ENCODE data around the gene BCL2L13.
A peak's percentile ranks its signal among the peaks of the same experiment; 100 is the strongest.
"Not testable (repeated sequence)": the region's sequence is repeated elsewhere in the genome, so short reads cannot be mapped to it uniquely, and the experiment has no call there.

BCL2L13 gene

DNA sequence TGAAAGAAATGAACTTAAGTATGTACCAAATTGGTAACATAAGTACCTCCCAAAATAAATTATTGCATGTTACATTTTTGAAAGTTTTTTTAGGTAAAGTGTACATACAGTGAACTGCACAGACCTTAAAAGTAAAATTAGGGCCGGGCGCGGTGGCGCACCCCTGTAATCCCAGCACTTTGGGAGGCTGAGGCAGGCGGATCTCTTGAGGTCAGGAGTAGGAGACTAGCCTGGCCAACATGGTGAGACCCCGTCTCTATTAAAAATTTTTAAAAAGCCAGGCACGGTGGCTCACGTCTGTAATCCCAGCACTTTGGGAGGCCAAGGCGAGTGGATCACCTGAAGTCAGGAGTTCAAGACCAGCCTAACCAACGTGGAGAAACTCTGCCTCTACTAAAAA, 1.7 kb upstream of the BCL2L13 start:
- DNase-seq: not testable (repeated sequence)

GRCh38 chr22:17637490-17638181, 921 bp upstream of the BCL2L13 start:
- no peak for DNase-seq

GRCh38 chr22:17638182-17638431, 450 bp upstream of the BCL2L13 start:
- DNase-seq: peak in 1 of 2 donors; percentile 50

GRCh38 chr22:17639247-17639741, 737 bp downstream of the BCL2L13 start:
- no peak for DNase-seq

DNA sequence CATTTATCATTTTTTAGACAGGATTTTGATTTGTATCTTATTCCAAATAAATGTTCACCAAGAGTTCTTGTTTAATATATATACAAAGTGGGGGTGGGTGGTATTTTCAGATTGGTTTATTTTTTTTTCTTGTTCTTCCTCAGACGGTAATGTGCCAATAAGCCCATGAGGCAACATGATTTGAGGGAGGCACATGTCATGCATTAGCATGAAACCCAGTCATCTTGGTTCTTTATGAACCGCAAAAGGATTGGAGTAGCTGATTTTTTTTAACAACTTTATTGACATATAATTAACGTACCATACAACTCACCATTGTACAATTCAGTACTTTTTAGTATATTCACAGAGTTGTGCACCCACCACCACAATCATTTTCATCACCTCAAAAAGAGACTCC, 2.7 kb downstream of the BCL2L13 start:
- no peak for DNase-seq

DNA sequence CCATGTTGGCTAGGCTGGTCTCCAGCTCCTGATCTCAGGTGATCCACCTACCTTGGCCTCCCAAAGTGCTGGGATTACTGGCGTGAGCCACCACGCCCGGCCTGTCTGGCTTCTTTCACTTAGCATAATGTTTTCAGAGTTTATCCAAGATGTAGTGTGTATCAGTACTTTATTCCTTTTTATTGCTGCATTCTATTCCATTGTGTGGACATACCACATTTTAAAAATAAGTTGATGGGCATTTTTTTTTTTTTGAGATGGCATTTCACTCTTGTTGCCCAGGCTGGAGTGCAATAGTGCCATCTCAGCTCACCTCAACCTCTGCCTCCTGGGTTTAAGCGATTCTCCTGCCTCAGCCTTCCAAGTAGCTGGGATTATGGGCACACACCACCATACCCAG, 3.8 kb downstream of the BCL2L13 start:
- not testable (repeated sequence) for DNase-seq

- no peak for DNase-seq
Measured at GRCh38 chr22:17647452-17647851, 8.9 kb downstream of the BCL2L13 start.

DNA sequence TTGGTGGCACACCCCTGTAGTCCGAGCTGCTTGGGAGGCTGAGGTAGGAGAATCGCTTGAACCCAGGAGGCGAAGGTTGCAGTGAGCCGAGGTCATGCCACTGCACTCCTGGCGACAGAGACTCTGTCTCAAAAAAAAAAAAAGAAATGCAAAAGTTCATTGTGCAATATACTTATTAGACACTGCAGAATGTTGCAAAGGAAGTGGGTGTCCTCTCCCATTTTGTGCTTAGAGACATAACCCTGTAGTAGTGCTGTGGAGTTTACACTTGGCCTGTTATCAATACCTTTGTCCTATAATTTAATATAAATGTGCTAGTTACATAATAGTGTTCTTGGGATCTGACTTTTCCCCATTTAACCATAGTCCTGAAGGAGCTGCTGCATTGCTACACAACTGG, 9.4 kb downstream of the BCL2L13 start:
- DNase-seq: no peak

DNA sequence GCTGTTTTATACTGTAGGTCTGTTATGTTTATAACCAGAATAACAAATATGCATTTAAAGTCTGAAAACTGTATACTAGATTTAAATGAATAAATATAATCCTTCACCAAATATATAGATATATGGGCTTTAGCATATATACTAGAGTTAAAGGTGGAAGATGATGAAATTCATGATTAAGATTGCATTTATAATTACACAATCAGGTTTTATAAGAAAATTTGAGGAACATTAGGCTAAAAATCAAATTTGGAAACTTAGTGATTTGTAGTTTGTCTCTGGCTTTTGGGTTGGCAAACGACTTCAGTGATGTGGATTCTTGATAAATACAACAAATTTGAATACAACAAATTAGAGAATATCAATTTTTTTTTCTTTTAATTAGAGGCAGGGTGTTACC, 10.0 kb downstream of the BCL2L13 start:
- no peak for DNase-seq

GRCh38 chr22:17655289-17655688, 16.7 kb downstream of the BCL2L13 start:
- no peak for DNase-seq

GRCh38 chr22:17656870-17657395, 18.4 kb downstream of the BCL2L13 start:
- DNase-seq: no peak

DNA sequence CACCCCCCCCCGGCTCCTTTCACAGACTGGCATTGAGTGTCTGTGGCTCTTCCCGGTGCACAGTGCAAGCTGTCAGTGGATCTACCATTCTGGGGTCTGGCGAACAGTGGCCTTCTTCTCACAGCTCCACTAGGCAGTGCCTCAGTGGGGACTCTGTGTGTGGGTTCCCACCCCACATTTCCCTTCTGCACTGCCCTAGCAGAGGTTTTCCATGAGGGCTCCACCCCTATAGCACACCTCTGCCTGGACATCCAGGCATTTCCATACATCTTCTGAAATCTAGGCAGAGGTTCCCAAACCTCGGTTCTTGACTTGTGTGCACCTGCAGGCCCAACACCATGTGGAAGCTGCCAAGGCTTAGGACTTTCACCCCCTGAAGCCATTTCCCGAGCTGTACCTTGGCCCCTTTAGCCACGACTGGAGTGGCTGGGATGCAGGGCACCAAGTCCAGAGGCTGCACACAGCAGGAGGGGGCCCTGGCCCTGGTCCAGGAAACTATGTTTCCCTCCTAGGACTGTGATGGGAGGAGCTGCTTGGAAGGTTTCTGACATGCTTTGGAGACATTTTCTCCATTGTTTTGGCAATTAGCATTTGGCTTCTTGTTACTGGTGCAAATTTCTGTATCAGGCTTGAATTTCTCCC, 26.0 kb downstream of the BCL2L13 start:
- DNase-seq: no peak

DNA sequence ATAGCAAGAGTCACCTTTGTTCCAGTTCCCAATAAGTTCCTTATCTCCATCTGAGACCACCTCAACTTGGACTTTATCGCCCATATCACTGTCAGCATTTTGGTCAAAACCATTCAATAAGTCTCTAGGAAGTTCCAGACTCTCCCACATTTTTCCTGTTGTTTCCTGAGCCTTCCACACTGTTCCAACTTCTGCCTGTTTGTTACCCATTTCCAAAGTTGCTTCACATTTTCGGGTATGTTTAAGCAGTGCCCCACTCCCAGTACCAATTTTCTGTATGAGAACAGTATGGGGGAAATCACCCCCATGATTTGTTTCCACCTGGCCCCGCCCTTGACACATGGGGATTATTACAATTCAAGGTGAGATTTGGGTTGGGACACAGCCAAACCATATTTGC, 26.7 kb downstream of the BCL2L13 start:
- DNase-seq: no peak

GRCh38 chr22:17665854-17666253, 27.3 kb downstream of the BCL2L13 start:
- DNase-seq: no peak

GRCh38 chr22:17671521-17672092, 33.0 kb downstream of the BCL2L13 start:
- DNase-seq: not testable (repeated sequence)

- DNase-seq: no peak
Measured at GRCh38 chr22:17672417-17672991, 33.9 kb downstream of the BCL2L13 start.

DNA sequence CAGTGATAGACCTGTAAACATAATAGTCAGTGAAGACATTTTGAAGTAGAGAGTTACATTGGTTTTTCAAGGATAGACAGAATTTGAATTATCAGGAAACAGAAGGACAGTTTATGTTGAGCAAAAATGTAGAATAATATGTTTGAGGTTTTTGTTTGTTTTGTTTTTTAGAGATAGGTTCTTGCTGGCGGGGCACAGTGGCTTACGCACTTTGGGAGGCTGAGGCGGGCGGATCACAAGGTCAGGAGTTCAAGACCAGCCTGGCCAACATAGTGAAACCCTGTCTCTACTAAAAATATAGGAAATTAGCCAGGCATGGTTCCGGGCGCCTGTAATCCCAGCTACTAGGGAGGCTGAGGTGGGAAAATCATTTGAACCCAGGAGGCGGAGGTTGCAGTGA, 35.6 kb downstream of the BCL2L13 start:
- no peak for DNase-seq

- DNase-seq: no peak
Measured at GRCh38 chr22:17675584-17675983, 37.0 kb downstream of the BCL2L13 start.

- no peak for DNase-seq
Measured at GRCh38 chr22:17678817-17679385, 40.3 kb downstream of the BCL2L13 start.

DNA sequence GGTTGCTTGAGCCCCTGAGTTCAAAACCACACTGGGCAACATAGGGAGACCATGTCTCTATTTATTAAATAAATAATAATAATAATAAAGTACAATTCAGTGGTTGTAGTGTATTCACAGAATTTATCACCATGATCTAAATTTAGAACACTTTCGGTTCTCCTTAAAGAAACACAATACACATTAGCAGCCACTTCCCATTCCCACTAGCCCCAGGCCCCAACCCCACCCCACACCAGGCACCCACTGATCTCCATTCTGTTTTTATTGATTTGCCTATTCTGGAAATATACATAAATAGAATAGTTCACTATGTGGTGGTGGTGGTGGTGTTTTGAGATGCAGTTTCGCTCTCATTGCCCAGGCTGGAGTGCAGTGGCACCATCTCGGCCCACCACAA, 45.7 kb downstream of the BCL2L13 start:
- DNase-seq: no peak

GRCh38 chr22:17692841-17693240, 54.3 kb downstream of the BCL2L13 start:
- DNase-seq: no peak

DNA sequence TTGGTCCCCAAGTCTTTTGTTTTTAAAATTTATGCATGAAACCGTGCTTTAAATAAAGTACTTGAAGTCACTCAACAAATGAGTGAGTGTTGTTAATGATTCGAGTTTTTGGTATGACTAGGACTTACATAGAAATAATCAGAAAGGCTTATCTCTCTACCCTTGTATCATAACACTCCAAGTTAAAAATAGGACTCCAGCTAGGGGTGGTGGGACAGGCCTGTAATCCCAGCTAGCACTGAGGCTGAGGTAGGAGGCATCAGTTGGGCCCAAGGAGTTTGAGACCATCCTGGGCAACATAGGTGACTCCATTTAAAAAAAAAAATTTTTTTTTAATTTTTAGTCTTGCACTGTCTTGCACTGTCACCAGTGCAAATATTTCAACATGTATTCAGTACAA, 55.6 kb downstream of the BCL2L13 start:
- DNase-seq: no peak

DNA sequence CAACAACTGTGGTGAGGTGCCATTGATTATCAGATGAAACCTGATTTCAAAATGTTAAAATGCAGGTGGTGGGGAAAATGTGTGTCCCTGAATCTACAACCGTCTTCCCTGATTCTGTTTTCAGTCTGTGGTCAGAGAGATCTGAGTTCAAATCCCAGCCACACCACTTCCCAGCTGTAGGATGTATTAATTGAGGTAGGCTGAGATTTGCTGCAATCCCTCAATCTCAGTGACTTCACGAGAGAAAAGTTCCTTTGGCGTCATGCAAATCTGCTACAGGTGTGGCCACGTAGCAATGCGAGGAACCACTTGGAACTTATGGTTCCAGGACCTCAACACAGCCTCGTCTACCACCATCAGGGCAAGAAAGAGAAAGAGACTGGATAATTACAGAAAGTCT, 56.2 kb downstream of the BCL2L13 start:
- no peak for DNase-seq

DNA sequence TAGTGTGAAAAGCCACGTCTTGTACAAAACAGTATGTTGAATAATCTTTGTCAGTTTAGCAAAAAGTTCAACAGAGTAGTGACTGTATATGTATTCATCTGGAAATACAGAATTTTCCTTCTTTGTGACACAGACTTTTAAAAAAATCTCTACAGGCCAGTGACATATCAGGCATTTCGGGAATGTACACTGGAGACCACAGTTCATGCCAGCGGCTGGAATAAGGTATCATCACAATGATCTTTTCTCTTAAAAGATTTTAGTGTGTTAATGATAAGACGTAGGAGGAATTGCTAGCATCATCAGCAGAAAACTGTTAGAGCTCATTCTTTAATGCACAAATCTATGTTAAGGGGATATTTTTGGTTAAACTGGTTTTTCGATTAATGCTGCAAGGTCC, 57.4 kb downstream of the BCL2L13 start:
- no peak for DNase-seq
